ENCODE data around the gene HIVEP3.

The HIVEP3 gene

DNA sequence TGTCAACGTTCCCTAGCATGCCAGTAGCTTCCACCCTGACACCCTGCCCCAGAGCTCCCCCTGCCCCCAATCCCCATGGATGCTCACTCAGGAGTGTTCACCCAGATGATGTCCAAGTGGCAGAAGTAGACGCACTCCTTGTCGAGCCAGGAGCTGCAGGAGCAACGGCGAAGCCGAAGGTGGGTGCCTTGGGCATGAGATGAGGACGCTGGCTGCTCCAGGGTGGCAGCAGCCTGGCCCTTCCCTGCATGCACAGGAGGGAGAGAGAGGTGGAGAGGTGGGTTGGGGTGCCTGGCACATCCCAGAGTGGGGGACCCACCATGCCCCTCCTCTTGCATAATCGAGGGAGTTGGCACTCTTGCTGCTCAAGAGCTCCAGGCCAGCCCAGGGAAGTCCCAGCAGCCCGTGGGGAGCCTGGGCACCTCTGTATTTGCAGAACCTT, 434.7 kb downstream of the HIVEP3 start:
- TF ChIP-seq, protein P1, sequence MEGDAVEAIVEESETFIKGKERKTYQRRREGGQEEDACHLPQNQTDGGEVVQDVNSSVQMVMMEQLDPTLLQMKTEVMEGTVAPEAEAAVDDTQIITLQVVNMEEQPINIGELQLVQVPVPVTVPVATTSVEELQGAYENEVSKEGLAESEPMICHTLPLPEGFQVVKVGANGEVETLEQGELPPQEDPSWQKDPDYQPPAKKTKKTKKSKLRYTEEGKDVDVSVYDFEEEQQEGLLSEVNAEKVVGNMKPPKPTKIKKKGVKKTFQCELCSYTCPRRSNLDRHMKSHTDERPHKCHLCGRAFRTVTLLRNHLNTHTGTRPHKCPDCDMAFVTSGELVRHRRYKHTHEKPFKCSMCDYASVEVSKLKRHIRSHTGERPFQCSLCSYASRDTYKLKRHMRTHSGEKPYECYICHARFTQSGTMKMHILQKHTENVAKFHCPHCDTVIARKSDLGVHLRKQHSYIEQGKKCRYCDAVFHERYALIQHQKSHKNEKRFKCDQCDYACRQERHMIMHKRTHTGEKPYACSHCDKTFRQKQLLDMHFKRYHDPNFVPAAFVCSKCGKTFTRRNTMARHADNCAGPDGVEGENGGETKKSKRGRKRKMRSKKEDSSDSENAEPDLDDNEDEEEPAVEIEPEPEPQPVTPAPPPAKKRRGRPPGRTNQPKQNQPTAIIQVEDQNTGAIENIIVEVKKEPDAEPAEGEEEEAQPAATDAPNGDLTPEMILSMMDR (IDR thresholded peaks at IDR 0.05), result no peak
- H3K4me1 ChIP-seq, result peaks cover 3% of the 10 kb centered on the region
- H3K27me3 ChIP-seq (ENCODE audit: control insufficient read depth, insufficient read depth, low read length), result no peaks in the 10 kb centered on the region
- H3K9me3 ChIP-seq (ENCODE audit: control insufficient read depth, low read length), result no peaks in the 10 kb centered on the region
- H3K36me3 ChIP-seq (ENCODE audit: control insufficient read depth, insufficient read depth, low read length), result no peaks in the 10 kb centered on the region
- H2AFZ ChIP-seq, result no peak overlapping the region
- no peak overlapping the region for H3K4me3 ChIP-seq (ENCODE audit: low read depth, low read length)
- H3K27ac ChIP-seq, result no peak overlapping the region
- H3K4me2 ChIP-seq (ENCODE audit: low read length), result no peak overlapping the region
- H3K9ac ChIP-seq, result no peak overlapping the region
- no peaks in the 10 kb centered on the region for H3K79me2 ChIP-seq

DNA sequence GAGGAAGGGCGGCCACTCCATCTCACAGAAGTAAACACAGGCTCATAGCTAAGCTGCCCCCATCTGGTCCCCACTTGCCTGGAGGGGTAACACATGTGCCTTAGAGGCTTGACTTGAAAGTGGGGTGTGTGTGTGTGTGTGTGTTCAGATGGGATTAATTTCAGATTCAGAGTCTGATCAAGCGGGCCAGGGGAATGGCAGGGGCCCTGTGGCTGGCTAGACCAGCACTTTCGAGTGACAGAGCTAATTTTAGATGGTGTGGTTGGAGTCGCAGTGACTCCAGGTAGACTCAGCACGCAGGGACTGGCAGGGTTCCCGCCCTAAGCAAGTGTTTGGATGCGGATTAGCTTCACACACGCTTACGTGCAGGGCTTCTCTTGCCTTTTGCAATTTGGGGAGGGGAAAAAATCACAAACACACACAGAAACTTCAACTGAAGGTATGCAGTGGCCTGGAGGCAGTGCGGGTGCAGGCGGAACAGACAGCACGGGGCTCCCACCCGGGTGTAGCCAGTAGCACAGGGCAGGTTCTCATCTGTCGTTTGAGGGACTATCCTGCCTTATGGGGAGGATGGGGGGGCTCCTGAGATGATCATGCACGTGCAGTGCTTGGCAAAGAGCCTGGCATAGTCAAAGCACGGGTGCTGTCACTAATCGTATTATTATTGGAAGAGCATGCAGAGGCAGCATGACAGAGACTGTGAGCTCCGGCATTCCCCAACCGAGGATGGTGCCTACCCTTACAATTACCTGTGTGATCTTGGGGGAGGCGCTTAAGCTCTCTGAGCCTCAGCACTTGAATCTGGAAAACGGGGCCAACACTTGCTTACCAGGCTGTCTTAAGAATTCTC, 435.5 kb downstream of the HIVEP3 start:
- TF ChIP-seq, protein P1 (IDR thresholded peaks at IDR 0.05), result no peak
- Histone ChIP-seq H3K4me1 (no peaks in the 10 kb centered on the region), H3K36me3 (ENCODE audit: control insufficient read depth, insufficient read depth, low read length) (no peaks in the 10 kb centered on the region), H3K9me3 (ENCODE audit: control insufficient read depth, low read length) (no peaks in the 10 kb centered on the region), H3K4me2 (ENCODE audit: low read length) (no peak overlapping the region), H3K9ac (no peak overlapping the region), H3K27ac (no peak overlapping the region), H3K27me3 (ENCODE audit: control insufficient read depth, insufficient read depth, low read length) (no peaks in the 10 kb centered on the region), H3K4me3 (ENCODE audit: low read depth, low read length) (no peak overlapping the region), H3K79me2 (no peaks in the 10 kb centered on the region), H2AFZ (no peak overlapping the region)

DNA sequence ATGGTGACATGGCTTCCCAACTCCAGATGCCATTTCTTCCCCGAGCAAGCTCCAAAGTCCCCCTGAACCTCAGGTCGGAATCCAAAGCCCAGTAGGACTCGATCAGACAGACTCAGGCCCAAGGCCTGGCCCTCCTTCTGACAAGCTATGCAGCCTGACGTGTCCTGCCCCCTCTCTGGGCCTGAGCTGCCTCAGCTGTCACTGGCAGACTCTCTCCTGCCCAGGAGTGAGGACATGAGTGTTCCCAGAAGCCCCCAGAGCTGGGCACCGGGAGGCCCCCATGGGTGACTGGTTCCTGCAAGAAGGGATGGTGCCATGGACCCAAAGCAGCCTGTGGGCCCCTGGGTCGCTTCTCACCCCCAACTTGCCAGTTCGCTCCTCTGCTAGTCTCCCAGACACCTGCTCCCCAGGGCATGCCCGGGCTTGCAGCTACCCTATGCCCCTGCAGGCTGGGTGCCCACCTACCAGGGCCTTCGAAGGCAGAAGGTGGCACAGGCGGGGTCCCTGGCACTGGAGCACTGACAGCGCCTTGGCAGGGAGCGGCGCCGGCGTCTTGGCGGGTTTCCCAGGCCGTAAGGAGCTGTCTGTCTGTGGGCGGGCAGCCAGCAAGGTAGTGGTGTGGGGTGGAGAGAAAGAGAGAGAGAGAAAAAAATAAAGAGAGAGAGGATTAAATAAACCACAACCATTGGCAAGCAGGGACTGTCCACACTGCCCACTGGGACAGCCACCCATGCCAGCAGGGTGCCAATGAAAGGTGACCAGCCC, 436.5 kb downstream of the HIVEP3 start:
- H3K36me3 ChIP-seq (ENCODE audit: control insufficient read depth, insufficient read depth, low read length), result no peaks in the 10 kb centered on the region
- H3K4me2 ChIP-seq (ENCODE audit: low read length), result no peak overlapping the region
- H3K9me3 ChIP-seq (ENCODE audit: control insufficient read depth, low read length), result no peaks in the 10 kb centered on the region
- no peaks in the 10 kb centered on the region for H3K4me1 ChIP-seq
- H3K9ac ChIP-seq, result no peak overlapping the region
- H3K27me3 ChIP-seq (ENCODE audit: control insufficient read depth, insufficient read depth, low read length), result no peaks in the 10 kb centered on the region
- H3K79me2 ChIP-seq, result no peaks in the 10 kb centered on the region
- TF ChIP-seq, protein P1 (IDR thresholded peaks at IDR 0.05), result no peak
- no peak overlapping the region for H3K4me3 ChIP-seq (ENCODE audit: low read depth, low read length)
- no peak overlapping the region for H2AFZ ChIP-seq
- H3K27ac ChIP-seq, result no peak overlapping the region

DNA sequence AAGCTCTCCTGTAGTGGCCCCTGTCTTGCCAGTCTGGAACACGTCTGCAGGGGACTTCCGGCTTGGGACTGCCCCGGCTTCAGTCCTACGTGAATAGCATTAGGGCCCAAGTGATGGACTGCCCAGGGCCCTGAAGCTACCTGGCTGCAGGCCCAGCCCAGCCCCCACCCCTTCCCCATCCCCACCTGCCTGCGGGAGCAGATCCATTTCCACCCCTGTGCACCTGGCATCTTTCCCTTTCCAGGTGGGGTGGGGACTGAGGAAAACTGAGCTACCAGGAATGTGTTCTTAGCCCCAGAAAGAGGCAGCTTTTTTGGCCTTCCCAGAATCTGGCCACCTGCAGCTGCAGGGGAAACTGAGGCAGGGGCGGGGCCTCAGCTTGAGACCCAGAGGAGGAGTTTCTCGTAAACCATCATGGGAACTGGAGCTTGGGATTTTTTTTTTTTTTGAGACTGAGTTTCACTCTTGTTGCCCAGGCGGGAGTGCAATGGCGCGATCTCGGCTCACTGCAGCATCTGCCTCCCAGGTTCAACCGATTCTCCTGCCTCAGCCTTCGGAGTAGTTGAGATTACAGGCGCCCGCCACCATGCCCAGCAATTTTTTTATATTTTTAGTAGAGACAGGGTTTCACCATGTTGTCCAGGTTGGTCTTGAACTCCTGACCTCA, 437.5 kb downstream of the HIVEP3 start:
- TF ChIP-seq, protein P1 (IDR thresholded peaks at IDR 0.05), result no peak
- Histone ChIP-seq H3K36me3 (ENCODE audit: control insufficient read depth, insufficient read depth, low read length) (no peaks in the 10 kb centered on the region), H3K27me3 (ENCODE audit: control insufficient read depth, insufficient read depth, low read length) (no peaks in the 10 kb centered on the region), H3K79me2 (no peaks in the 10 kb centered on the region), H3K9ac (no peak overlapping the region), H3K4me3 (ENCODE audit: low read depth, low read length) (no peak overlapping the region), H2AFZ (no peak overlapping the region), H3K9me3 (ENCODE audit: control insufficient read depth, low read length) (no peaks in the 10 kb centered on the region), H3K4me1 (no peaks in the 10 kb centered on the region), H3K4me2 (ENCODE audit: low read length) (no peak overlapping the region), H3K27ac (no peak overlapping the region)

Measured in parathyroid adenoma (tissue), 2 donors.